SK-N-SH treated with all-trans-retinoic acid at 6 μM for 48 hours (cell line): ENCODE data around the gene PNPLA7.

ENCODE experiments used
- ARNTL ChIP-seq: fragments of 450-650 bp; formaldehyde crosslinking; IDR thresholded peaks from 2 replicates; pipeline ENCODE4 v1.5.0; 2020; ENCODE audit warnings: low read depth, mild to moderate bottlenecking, moderate library complexity, borderline replicate concordance
- CSDC2 ChIP-seq: fragments of 250-450 bp; sonication (Bioruptor Pico); IDR thresholded peaks from 2 replicates; pipeline ENCODE4 v1.5.0; 2020; ENCODE audit warnings: mild to moderate bottlenecking, moderate library complexity
- RARB ChIP-seq: fragments of 250-450 bp; sonication (Bioruptor Pico); IDR thresholded peaks from 2 replicates; pipeline ENCODE4 v1.8.0; 2021; ENCODE audit warnings: mild to moderate bottlenecking, moderate library complexity
- SNAI2 ChIP-seq: fragments of 250-450 bp; sonication (Bioruptor Pico); IDR thresholded peaks from 2 replicates; pipeline ENCODE4 v1.5.0; 2020; ENCODE audit warnings: mild to moderate bottlenecking, moderate library complexity
- ZC3H10 ChIP-seq: fragments of 250-450 bp; sonication (Bioruptor Pico); IDR thresholded peaks from 2 replicates; pipeline ENCODE4 v1.5.1; 2021; ENCODE audit warnings: mild to moderate bottlenecking, moderate library complexity
- ZFP3 ChIP-seq: fragments of 250-450 bp; sonication (Bioruptor Pico); IDR thresholded peaks from 2 replicates; pipeline ENCODE4 v1.5.0; 2020; ENCODE audit warnings: mild to moderate bottlenecking, moderate library complexity
- ZFP30 ChIP-seq: fragments of 450-650 bp; formaldehyde crosslinking; IDR thresholded peaks from 2 replicates; pipeline ENCODE4 v1.5.0; 2022; ENCODE audit warnings: mild to moderate bottlenecking, moderate library complexity
- TF ChIP-seq, protein P1 (sequence below): fragments of 250-450 bp; sonication (Bioruptor Pico); IDR thresholded peaks from 2 replicates; pipeline ENCODE4 v1.8.0; 2020; ENCODE audit warnings: mild to moderate bottlenecking, moderate library complexity, borderline replicate concordance
- TF ChIP-seq, protein P2 (sequence below): fragments of 250-450 bp; sonication (Bioruptor Pico); IDR thresholded peaks from 2 replicates; pipeline ENCODE4 v1.5.1; 2021; ENCODE audit warnings: mild to moderate bottlenecking, moderate library complexity

DNA sequence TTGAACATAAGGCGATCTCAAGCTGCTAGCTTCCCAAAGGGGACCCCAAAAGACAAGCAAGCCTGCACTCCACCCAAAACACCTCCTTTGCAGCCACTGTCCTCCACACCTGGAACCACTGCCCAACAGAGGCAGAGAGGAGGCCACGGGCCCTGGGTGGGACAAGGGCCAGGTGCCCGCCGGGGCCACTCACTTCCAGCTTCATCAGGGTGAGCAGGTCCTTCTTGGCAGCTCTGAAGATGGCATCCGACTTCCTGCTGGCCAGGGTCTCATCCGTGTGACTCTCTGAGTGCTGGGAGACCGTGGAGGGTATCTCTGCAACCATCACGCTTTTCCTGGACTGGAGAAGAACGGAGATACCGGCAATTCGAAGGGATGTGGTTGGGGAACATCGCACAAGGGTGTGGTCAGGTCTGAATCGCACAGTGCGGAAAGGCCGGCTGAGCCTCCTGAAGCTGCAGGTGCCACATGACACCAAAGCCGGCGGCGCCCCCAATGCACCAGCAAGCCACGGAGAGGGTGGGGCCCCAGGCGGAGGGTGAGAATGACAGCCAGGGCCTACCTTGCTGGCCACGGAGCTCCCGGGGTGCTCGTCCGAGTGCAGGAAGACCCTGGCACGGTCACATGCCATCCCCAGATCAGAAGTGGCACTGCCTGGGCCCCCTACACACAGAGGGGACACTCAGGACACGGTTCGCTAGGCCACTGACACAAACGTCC, 44.6 kb downstream of the PNPLA7 start:
- TF ChIP-seq RARB (CRISPR knock-in tag) (no peak), SNAI2 (CRISPR knock-in tag) (no peak), ZFP30 (no peak), CSDC2 (CRISPR knock-in tag) (no peak), ARNTL (CRISPR knock-in tag) (no peak), ZC3H10 (CRISPR knock-in tag) (no peak), ZFP3 (CRISPR knock-in tag) (no peak)
- TF ChIP-seq, protein P1, sequence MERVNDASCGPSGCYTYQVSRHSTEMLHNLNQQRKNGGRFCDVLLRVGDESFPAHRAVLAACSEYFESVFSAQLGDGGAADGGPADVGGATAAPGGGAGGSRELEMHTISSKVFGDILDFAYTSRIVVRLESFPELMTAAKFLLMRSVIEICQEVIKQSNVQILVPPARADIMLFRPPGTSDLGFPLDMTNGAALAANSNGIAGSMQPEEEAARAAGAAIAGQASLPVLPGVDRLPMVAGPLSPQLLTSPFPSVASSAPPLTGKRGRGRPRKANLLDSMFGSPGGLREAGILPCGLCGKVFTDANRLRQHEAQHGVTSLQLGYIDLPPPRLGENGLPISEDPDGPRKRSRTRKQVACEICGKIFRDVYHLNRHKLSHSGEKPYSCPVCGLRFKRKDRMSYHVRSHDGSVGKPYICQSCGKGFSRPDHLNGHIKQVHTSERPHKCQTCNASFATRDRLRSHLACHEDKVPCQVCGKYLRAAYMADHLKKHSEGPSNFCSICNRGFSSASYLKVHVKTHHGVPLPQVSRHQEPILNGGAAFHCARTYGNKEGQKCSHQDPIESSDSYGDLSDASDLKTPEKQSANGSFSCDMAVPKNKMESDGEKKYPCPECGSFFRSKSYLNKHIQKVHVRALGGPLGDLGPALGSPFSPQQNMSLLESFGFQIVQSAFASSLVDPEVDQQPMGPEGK: no peak
- TF ChIP-seq, protein P2, sequence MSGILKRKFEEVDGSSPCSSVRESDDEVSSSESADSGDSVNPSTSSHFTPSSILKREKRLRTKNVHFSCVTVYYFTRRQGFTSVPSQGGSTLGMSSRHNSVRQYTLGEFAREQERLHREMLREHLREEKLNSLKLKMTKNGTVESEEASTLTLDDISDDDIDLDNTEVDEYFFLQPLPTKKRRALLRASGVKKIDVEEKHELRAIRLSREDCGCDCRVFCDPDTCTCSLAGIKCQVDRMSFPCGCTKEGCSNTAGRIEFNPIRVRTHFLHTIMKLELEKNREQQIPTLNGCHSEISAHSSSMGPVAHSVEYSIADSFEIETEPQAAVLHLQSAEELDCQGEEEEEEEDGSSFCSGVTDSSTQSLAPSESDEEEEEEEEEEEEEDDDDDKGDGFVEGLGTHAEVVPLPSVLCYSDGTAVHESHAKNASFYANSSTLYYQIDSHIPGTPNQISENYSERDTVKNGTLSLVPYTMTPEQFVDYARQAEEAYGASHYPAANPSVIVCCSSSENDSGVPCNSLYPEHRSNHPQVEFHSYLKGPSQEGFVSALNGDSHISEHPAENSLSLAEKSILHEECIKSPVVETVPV (CRISPR knock-in tag): no peak
